NOMO-1 treated with dmso at 0.1 percent for 144 hours (cell line): ENCODE data around the gene AOAH.
"Not testable (repeated sequence)": the region's sequence is repeated elsewhere in the genome, so short reads cannot be mapped to it uniquely, and the experiment has no call there.

Experiments
- DNase-seq: peaks from one replicate; lab custom pipeline; 2025; ENCODE audit not compliant: unreplicated experiment; lab: John Stamatoyannopoulos, UW

The AOAH gene

DNA sequence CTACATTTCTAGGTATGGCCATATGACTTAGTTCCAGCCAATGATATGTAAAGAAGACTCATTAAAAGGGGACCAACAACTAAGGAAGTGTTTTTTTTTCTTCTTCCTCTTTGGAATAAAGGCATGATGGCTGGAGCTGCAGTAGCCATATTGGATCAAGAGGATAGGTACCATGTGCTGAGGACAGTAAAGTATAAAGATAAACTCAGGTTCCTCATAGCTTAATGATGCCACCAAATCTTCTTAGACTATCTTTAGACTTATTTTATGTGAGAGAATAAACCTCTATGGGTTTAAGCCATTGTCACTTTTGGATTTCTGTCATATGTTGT, 249.3 kb downstream of the AOAH start:
- DNase-seq = no peak

GRCh38 chr7:36474283-36475010, 249.8 kb downstream of the AOAH start:
- no peak for DNase-seq

DNA sequence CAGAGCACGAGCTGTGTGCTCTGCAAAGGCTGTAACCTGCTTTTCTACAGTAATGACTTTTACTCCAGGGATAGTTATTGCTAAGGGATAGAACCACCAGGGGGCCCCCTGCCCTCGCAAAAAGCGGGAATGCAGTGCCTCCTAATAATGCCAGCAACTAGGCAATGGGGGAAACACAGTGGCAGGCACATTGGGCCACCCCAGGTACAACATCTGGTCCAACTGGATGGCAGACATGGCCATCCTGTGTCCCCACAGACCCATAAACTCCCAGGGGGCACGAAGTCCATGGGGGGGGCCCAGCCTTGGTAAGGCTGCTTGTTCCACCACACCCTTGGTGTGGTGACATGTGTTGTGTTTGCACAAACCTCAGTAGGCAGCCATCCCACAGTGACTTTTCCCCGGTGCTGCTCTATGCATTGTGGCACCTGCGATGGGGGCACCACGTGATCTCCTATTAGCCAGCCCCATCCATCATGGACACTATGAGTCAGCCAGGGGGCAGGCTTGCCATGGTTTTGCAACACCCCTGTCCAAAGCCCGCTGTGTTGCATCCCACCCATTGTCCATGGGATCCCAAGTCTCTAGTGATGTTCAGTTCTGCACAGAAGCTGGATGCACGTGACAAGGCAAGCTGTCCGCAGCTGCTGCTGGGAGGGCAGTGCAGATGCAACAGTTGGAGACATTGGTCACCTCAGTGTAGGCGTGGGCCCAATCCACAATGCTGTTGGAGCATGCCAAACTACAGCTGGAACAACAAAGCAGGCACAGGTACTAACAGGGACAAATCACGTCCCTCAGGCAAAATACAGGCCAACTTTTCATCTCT, 250.6 kb downstream of the AOAH start:
- DNase-seq = no peak

- DNase-seq = no peak
Observed at GRCh38 chr7:36472141-36472729, 252.1 kb downstream of the AOAH start.

- no peak for DNase-seq
Observed at GRCh38 chr7:36469236-36469635, 255.1 kb downstream of the AOAH start.

DNA sequence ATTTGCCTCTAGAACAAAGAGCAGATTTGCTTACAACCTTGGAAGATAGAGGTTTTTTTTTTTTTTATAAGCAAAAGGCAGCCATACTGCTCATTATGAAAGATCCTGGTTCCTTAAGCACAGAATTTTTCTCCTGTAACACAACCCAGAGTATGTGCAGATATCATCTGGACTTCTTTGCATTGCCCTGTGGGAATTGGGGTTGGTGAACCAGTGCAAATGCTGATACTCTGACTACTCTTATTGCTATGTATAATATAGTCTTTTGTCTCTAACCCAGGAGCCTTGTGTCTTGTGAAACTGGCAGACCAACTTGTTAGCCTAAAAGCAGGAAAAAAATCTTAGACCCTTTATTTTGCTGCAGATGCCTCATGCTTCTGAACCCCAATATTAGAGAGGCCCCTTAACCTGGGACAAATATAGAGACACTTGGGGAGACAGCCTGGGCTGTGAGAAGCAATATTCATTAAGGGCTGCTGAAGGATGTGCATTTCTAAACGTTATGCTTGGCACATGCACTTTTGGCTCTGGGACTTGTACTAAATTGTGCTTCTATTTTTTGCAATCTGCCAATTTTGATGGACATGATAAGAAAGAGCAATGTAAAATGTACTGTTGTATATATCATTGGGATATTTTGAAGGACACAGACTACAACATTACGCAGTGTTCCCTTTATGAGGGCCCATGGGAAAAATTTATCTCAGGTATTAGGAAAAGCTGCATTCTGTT, 255.8 kb downstream of the AOAH start:
- no peak for DNase-seq

DNA sequence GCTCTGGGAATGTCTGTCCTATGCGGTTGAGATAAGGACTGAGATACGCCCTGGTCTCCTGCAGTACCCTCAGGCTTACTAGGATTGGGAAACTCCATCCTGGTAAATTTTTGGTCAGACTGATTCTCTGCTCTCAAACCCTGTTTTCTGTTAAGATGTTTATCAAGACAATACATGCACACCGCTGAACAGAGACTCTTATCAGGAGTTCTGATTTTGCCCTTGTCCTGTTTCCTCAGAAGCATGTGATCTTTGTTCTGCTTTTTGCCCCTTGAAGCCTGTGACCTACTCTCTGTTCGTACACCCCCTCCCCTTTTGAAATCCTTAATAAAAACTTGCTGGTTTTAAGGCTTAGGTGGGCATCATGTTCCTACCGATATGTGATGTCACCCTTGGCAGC, 258.3 kb downstream of the AOAH start:
- not testable (repeated sequence) for DNase-seq

DNA sequence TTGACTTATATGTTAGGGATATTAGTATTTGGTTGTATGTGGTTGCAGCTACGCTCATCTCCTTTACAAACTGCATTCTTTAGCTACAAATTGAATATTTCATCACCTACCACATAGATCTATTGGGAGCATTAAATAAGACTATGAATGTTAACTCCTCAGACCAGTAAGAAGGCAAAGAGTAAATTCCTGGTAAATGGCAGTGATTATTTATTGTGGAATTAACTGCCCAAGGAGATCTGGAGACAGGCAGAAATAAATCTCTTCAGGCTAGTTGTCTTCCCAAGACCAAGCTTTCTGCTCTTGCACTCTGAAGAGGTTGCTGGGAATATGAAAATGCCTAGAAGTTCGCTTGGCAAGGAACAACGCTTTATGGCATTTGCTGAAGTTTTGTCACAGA, 260.0 kb downstream of the AOAH start:
- no peak for DNase-seq
